H9 (cell line): ENCODE measurements around the gene RARS2. TPM values are rescaled to one million over a fixed set of nuclear protein-coding genes. Genes with fewer than 3 reads are reported as not detected.

Experiments
- DNase-seq: peaks from one replicate; pipeline ENCODE4 v3.0.0-alpha.2; 2017
- H2AFZ ChIP-seq: one replicate; pipeline ENCODE4 v1.6.1; 2013; ENCODE audit warnings: mild to moderate bottlenecking, low read length, control low read depth, moderate library complexity
- H2AK5ac ChIP-seq: 2 replicates; pipeline ENCODE4 v1.6.1; 2013; ENCODE audit warnings: low read length, control low read depth, mixed read lengths; ENCODE audit not compliant: insufficient read length
- H2BK120ac ChIP-seq: one replicate; pipeline ENCODE4 v1.6.1; 2013; ENCODE audit warnings: low read depth, mild to moderate bottlenecking, low read length, control low read depth, inconsistent platforms; ENCODE audit not compliant: poor library complexity, severe bottlenecking
- H2BK12ac ChIP-seq: 2 replicates; pipeline ENCODE4 v1.6.1; 2013; ENCODE audit warnings: low read length, control low read depth, mixed read lengths, low read depth; ENCODE audit not compliant: insufficient read length
- H2BK15ac ChIP-seq: 2 replicates; pipeline ENCODE4 v1.6.1; 2013; ENCODE audit warnings: low read depth, low read length, control low read depth
- H2BK20ac ChIP-seq: one replicate; pipeline ENCODE4 v1.6.1; 2013; ENCODE audit warnings: low read depth, mild to moderate bottlenecking, low read length, control low read depth, inconsistent platforms; ENCODE audit not compliant: poor library complexity, severe bottlenecking
- H2BK5ac ChIP-seq: 2 replicates; pipeline ENCODE4 v1.6.1; 2013; ENCODE audit warnings: low read length, control low read depth, mixed read lengths; ENCODE audit not compliant: insufficient read length
- H3K14ac ChIP-seq: 2 replicates; pipeline ENCODE4 v1.6.1; 2013; ENCODE audit warnings: low read length, control low read depth; ENCODE audit not compliant: insufficient read depth
- H3K18ac ChIP-seq: 2 replicates; pipeline ENCODE4 v1.6.1; 2013; ENCODE audit warnings: low read depth, mild to moderate bottlenecking, mixed read lengths, low read length, control low read depth; ENCODE audit not compliant: insufficient read length
- H3K23ac ChIP-seq: 2 replicates; pipeline ENCODE4 v1.6.1; 2013; ENCODE audit warnings: low read length, control low read depth, mixed read lengths, low read depth; ENCODE audit not compliant: insufficient read length
- H3K23me2 ChIP-seq: 2 replicates; pipeline ENCODE4 v1.6.1; 2013; ENCODE audit warnings: low read depth, mild to moderate bottlenecking, mixed read lengths, low read length, control low read depth; ENCODE audit not compliant: insufficient read length, poor library complexity, severe bottlenecking
- H3K27ac ChIP-seq: 2 replicates; pipeline ENCODE4 v1.5.1; 2013; ENCODE audit warnings: low read length, control low read depth, mixed read lengths, low read depth; ENCODE audit not compliant: insufficient read length
- H3K27me3 ChIP-seq: 2 replicates; pipeline ENCODE4 v1.6.1; 2013; ENCODE audit warnings: low read length, control low read depth, inconsistent platforms; ENCODE audit not compliant: insufficient read depth
- H3K4ac ChIP-seq: 2 replicates; pipeline ENCODE4 v1.6.1; 2013; ENCODE audit warnings: low read depth, mild to moderate bottlenecking, control low read depth, inconsistent platforms, low read length, moderate library complexity
- H3K4me1 ChIP-seq: 2 replicates; pipeline ENCODE4 v1.6.1; 2013; ENCODE audit warnings: low read length, control low read depth, inconsistent platforms; ENCODE audit not compliant: insufficient read depth
- H3K4me2 ChIP-seq: 2 replicates; pipeline ENCODE4 v1.6.1; 2013; ENCODE audit warnings: low read length, control low read depth, mixed read lengths; ENCODE audit not compliant: insufficient read length, insufficient read depth
- H3K56ac ChIP-seq: 2 replicates; pipeline ENCODE4 v1.6.1; 2013; ENCODE audit warnings: low read depth, mild to moderate bottlenecking, mixed read lengths, low read length, control low read depth; ENCODE audit not compliant: insufficient read length
- H3K79me1 ChIP-seq: 2 replicates; pipeline ENCODE4 v1.6.1; 2013; ENCODE audit warnings: low read depth, mild to moderate bottlenecking, moderate library complexity, low read length, control low read depth, inconsistent platforms; ENCODE audit not compliant: insufficient read depth, poor library complexity, severe bottlenecking
- H3K79me2 ChIP-seq: 2 replicates; pipeline ENCODE4 v1.6.1; 2013; ENCODE audit warnings: low read length, control low read depth, inconsistent platforms; ENCODE audit not compliant: insufficient read depth
- H3K9ac ChIP-seq: 2 replicates; pipeline ENCODE4 v1.6.1; 2013; ENCODE audit warnings: low read length, control low read depth, mixed read lengths; ENCODE audit not compliant: insufficient read length; ENCODE audit errors: extremely low read depth
- H3K9me3 ChIP-seq: one replicate; pipeline ENCODE4 v1.6.1; 2013; ENCODE audit warnings: low read depth, low read length, inconsistent platforms; ENCODE audit not compliant: control insufficient read depth
- H3T11ph ChIP-seq: one replicate; pipeline ENCODE4 v1.6.1; 2013; ENCODE audit warnings: mild to moderate bottlenecking, low read length, control low read depth, inconsistent platforms
- H4K20me1 ChIP-seq: one replicate; pipeline ENCODE4 v1.6.1; 2013; ENCODE audit not compliant: control insufficient read depth, insufficient read length, insufficient read depth
- H4K5ac ChIP-seq: 2 replicates; pipeline ENCODE4 v1.6.1; 2013; ENCODE audit warnings: low read depth, mild to moderate bottlenecking, mixed read lengths, low read length, control low read depth; ENCODE audit not compliant: insufficient read length
- H4K8ac ChIP-seq: replicated peaks from 2 replicates; pipeline ENCODE4 v1.6.1; 2013; ENCODE audit warnings: low read length, control low read depth, mixed read lengths, low read depth; ENCODE audit not compliant: insufficient read length
- H4K91ac ChIP-seq: 2 replicates; pipeline ENCODE4 v1.6.1; 2013; ENCODE audit warnings: low read depth, mild to moderate bottlenecking, moderate library complexity, mixed read lengths, low read length, control low read depth; ENCODE audit not compliant: insufficient read length
- H3K27ac Mint-ChIP-seq, 3 experiments: 2 replicates in 2 of 3; 3 replicates in 1 of 3; pipeline ENCODE4 v1.8.0; 2020 to 2021; ENCODE audit warnings: mixed read lengths in 3 of 3, mild to moderate bottlenecking in 1 of 3, moderate library complexity in 1 of 3
- H3K27me3 Mint-ChIP-seq: 2 replicates; pipeline ENCODE4 v1.8.0; 2021; ENCODE audit warnings: low read depth, mild to moderate bottlenecking, moderate library complexity, mixed read lengths
- H3K36me3 Mint-ChIP-seq, 3 experiments: 2 replicates in 2 of 3; 3 replicates in 1 of 3; pipeline ENCODE4 v1.8.0; 2020 to 2021; ENCODE audit warnings: low read depth in 3 of 3, mixed read lengths in 3 of 3; ENCODE audit not compliant: insufficient read depth in 1 of 3
- H3K4me1 Mint-ChIP-seq, 2 experiments: 2 replicates each; pipeline ENCODE4 v1.8.0; 2020; ENCODE audit warnings: mixed read lengths in 2 of 2
- H3K4me3 Mint-ChIP-seq, 2 experiments: 2 replicates in 1 of 2; 3 replicates in 1 of 2; pipeline ENCODE4 v1.8.0; 2020 to 2021; ENCODE audit warnings: mild to moderate bottlenecking in 2 of 2, mixed read lengths in 2 of 2, moderate library complexity in 1 of 2
- H3K9me3 Mint-ChIP-seq, 2 experiments: 2 replicates in 1 of 2; 3 replicates in 1 of 2; pipeline ENCODE4 v1.8.0; 2020; ENCODE audit warnings: mild to moderate bottlenecking in 2 of 2, mixed read lengths in 2 of 2, moderate library complexity in 1 of 2
- CTCF ChIP-seq: fragments of 200-600 bp; sonication (generic); conservative IDR thresholded peaks from 3 replicates; pipeline ENCODE4 v1.8.0; 2021; ENCODE audit warnings: antibody characterized with exemption, mild to moderate bottlenecking
- total RNA-seq: library from RNA; stranded (reverse); gene quantifications from 2 replicates; pipeline ENCODE4 v1.2.1, GENCODE V29; 2021

Gene RARS2
- total RNA-seq, 1 experiment from 2014 or later = 45.1 TPM

DNA sequence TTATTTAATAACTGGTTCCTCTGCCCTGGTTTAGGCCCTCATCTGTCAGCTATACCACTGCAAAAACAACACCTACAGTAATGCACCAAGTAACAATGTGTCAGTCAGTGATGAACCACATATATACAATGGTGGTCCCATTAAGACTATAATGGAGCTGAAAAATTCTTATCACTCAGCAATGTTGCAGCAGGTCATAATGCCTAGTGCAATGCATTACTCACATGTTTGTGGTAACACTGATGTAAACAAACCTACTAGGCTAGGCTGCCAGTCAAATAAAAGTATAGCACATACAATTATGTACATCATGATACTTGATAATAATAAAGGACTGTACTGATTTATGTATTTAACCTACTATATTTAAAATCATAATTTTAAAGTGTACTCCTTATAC lies 31.3 kb downstream of the RARS2 start:
- H4K8ac ChIP-seq = no peak overlapping the region
- no peak overlapping the region for H3T11ph ChIP-seq
- no peak overlapping the region for H3K27ac ChIP-seq
- Mint-ChIP-seq H3K27ac (no peak overlapping the region), H3K36me3 (peaks cover 16 to 58% (median 34%) of the 10 kb centered on the region in 3 experiments; a peak in 6 of 7 replicates), H3K9me3 (no peaks in the 10 kb centered on the region), H3K27me3 (no peaks in the 10 kb centered on the region), H3K4me3 (no peak overlapping the region), H3K4me1 (peaks cover 5 to 10% of the 10 kb centered on the region in 2 experiments; a peak in 3 of 4 replicates)
- H3K23me2 ChIP-seq = no peaks in the 10 kb centered on the region
- no peak overlapping the region for H4K5ac ChIP-seq
- H3K4ac ChIP-seq = no peak overlapping the region
- H3K18ac ChIP-seq = no peak overlapping the region
- no peak overlapping the region for H2AK5ac ChIP-seq
- H2BK5ac ChIP-seq = no peak overlapping the region
- no peaks in the 10 kb centered on the region for H3K9me3 ChIP-seq
- H3K9ac ChIP-seq = no peak overlapping the region
- H3K14ac ChIP-seq = no peak overlapping the region
- H2BK120ac ChIP-seq = no peak overlapping the region
- H3K79me2 ChIP-seq = no peaks in the 10 kb centered on the region
- no peak for DNase-seq
- no peak overlapping the region for H2BK20ac ChIP-seq
- H4K20me1 ChIP-seq = no peaks in the 10 kb centered on the region
- H3K23ac ChIP-seq = no peak overlapping the region
- no peaks in the 10 kb centered on the region for H3K27me3 ChIP-seq
- no peak overlapping the region for H4K91ac ChIP-seq
- H3K4me2 ChIP-seq = no peak overlapping the region
- H2BK15ac ChIP-seq = no peak overlapping the region
- H2AFZ ChIP-seq = no peak overlapping the region
- H3K79me1 ChIP-seq = peaks cover 2% of the 10 kb centered on the region
- no peak overlapping the region for H2BK12ac ChIP-seq
- no peaks in the 10 kb centered on the region for H3K4me1 ChIP-seq
- no peak overlapping the region for H3K56ac ChIP-seq
- TF ChIP-seq CTCF = no peak
